GM12865 (cell line): Measurements from ENCODE around the gene POU4F1.

Source experiments
- DNase-seq: peaks from one replicate; pipeline ENCODE4 v3.0.0; 2010; ENCODE audit warnings: low read depth
- H3K4me3 ChIP-seq: 2 replicates; pipeline ENCODE4 v1.5.1; 2011; ENCODE audit warnings: mild to moderate bottlenecking, low read depth, low read length, control low read depth
- CTCF ChIP-seq: IDR thresholded peaks from 2 replicates; pipeline ENCODE4 v1.5.1; 2011; ENCODE audit warnings: low read length, control low read depth, low read depth, inconsistent platforms; ENCODE audit not compliant: insufficient read depth; ENCODE audit errors: missing control alignments

The POU4F1 gene

GRCh38 chr13:78600280-78600883 lies 3.0 kb downstream of the POU4F1 start:
- TF ChIP-seq CTCF: no peak
- DNase-seq: no peak
- no peak overlapping the region for H3K4me3 ChIP-seq

GRCh38 chr13:78599645-78600279 lies 3.6 kb downstream of the POU4F1 start:
- TF ChIP-seq CTCF: no peak
- no peak for DNase-seq
- H3K4me3 ChIP-seq: no peak overlapping the region

DNA sequence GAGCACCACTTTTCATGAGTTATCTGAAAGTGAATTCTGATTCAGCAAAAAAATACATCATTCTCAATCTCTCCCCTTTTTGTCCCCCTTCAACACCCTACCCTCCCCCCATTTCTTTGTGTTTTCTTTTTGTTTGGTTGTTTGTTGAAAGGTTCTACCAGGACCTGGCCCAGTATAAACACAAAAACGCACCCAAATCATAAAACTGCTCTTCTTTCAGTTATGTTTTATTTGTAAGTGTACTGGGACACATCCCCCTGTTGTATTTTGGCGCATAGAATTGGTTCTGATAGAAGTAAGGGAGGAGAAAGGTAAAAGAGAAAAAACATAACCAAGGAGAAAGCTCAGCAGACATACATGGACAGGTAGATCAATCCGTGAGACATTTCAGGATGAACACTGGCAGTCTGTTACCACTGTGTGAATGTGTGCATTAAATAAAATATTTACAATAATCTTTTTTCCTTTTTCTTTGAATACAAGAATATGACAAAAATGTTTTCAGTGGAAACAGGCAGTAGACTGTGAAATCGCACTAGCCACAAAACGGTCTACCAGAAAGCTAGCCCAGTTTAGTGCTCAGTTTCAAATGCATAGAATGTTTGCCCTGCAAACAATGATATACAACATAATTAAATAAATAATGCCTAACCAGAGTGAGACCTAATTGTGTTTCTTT lies 4.2 kb downstream of the POU4F1 start:
- H3K4me3 ChIP-seq: no peak overlapping the region
- DNase-seq: no peak
- TF ChIP-seq CTCF: no peak

DNA sequence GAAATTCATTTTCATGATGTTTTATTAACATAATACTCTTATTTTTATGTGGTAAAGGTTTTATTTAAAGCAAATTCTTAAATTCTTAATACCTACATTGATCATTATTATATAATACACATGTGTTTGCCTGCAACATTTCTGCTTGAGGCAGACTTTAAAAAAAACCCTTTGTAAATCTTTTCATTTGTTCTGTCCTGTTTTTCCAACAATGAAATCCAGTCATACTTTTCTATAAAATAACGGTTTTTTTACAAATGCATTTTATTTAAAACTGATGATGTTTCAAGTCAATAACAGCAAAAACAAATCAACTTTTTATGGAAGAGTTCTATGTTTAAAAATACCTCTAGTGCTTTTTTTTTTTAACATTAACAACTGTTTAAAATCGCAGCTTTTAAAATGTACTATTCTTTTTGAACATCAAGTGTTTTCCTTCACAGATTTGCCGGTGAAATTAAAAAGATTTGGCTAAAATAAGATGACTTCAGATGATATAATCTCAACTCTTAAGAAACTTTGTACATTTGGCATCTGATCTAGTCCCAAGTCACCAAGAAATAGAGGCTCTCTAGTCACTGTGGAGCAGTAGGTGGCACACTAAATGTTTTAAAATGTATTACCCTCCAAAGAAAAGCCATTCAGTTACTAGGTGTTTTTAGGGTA lies 5.1 kb downstream of the POU4F1 start:
- no peak for TF ChIP-seq CTCF
- no peak overlapping the region for H3K4me3 ChIP-seq
- no peak for DNase-seq

GRCh38 chr13:78597602-78597932 lies 5.8 kb downstream of the POU4F1 start:
- no peak overlapping the region for H3K4me3 ChIP-seq
- no peak for DNase-seq
- TF ChIP-seq CTCF: no peak

DNA sequence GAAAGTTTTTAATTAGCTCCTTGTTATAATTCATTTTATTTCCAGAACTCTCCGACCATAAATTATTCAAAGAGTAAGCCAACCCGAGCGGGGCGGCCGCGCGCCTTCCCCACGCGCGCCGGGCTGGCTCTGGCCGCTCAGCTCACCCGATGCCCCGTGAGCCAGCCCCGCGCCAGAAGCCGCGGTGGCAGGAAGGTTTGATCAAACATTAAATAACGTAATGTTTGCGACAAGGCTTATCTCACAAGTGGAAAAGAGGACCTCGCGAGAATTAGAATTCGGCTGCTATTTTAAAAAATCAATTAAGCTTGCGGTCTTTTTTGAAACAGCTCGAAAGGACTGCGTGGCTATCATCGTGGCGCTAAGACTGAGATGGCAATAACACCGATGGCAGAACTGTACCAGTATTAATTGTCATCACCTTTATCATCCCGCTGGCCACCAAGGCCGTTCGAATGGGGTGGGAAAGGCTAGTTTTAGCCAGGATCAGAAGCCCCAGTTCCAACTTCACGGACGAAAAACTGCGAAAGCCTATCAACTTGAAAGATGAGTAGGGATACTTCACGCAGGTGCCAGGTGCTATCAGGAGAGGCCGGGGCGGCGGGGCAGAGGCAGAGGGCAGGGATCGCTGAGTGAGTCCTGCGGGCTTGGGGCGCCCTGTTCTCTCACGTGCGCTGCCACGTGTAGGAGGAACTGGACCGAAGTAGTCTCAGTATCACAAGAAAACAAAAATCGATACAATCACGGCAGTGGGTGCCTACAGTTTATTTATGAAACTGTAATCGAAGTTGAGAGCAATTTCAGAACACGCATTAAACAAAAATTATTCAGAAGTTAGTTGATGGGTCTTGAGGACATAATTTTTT lies 6.4 kb downstream of the POU4F1 start:
- no peak overlapping the region for H3K4me3 ChIP-seq
- TF ChIP-seq CTCF: no peak
- DNase-seq: no peak
